K562 (cell line): Measurements from ENCODE around the gene BPTF. TPM values are rescaled to one million over a fixed set of nuclear protein-coding genes. Genes with fewer than 3 reads are reported as not detected.

ENCODE experiments used
- ARHGAP35 ChIP-seq: fragments of 450-650 bp; IDR thresholded peaks from 2 replicates; pipeline ENCODE4 v1.6.1; 2018; ENCODE audit not compliant: partially characterized antibody
- ATF7 ChIP-seq: fragments of 450-650 bp; IDR thresholded peaks from 2 replicates; pipeline ENCODE4 v1.7.1; 2014; ENCODE audit warnings: mild to moderate bottlenecking, moderate library complexity
- ETV5 ChIP-seq: sonication (generic); formaldehyde crosslinking; IDR thresholded peaks from 2 replicates; pipeline ENCODE4 v1.4.0; 2020; ENCODE audit warnings: low read depth, mild to moderate bottlenecking, missing genetic modification reagents
- KDM2B ChIP-seq: fragments of 250-450 bp; sonication (Bioruptor Pico); IDR thresholded peaks from 2 replicates; pipeline ENCODE4 v1.8.0; 2021; ENCODE audit warnings: mild to moderate bottlenecking, moderate library complexity
- MBD2 ChIP-seq: sonication (generic); IDR thresholded peaks from 2 replicates; pipeline ENCODE4 v1.6.1; 2016; ENCODE audit warnings: low read depth, borderline replicate concordance
- PKNOX1 ChIP-seq: fragments of 450-650 bp; IDR thresholded peaks from 2 replicates; pipeline ENCODE4 v1.6.1; 2016
- RAD21 ChIP-seq, 2 experiments: fragments of 250-450 bp in 1 of 2; fragments of 450-650 bp in 1 of 2; sonication (Bioruptor Pico) in 1 of 2; formaldehyde crosslinking in 1 of 2; IDR thresholded peaks in 1 of 2; conservative IDR thresholded peaks in 1 of 2; 2 replicates each; pipeline versions ENCODE4 v1.4.0 to v1.8.0; 2020 to 2022; ENCODE audit warnings: mild to moderate bottlenecking in 2 of 2, moderate library complexity in 1 of 2
- RERE ChIP-seq: sonication (generic); formaldehyde crosslinking; IDR thresholded peaks from 2 replicates; pipeline ENCODE4 v1.8.0; 2023; ENCODE audit warnings: missing genetic modification reagents, mild to moderate bottlenecking, borderline replicate concordance
- SUPT5H ChIP-seq: fragments of 450-650 bp; IDR thresholded peaks from 2 replicates; pipeline ENCODE4 v1.6.1; 2016
- ZNF263 ChIP-seq: sonication (generic); formaldehyde crosslinking; IDR thresholded peaks from 2 replicates; pipeline ENCODE4 v1.8.0; 2022; ENCODE audit warnings: mild to moderate bottlenecking, missing genetic modification reagents, borderline replicate concordance
- ZNF609 ChIP-seq: sonication (generic); formaldehyde crosslinking; IDR thresholded peaks from 2 replicates; pipeline ENCODE4 v1.8.1; 2023; ENCODE audit warnings: missing genetic modification reagents, mild to moderate bottlenecking, borderline replicate concordance
- ZNF639 ChIP-seq, 2 experiments: fragments of 200-800 bp in 1 of 2; sonication (Bioruptor generic) in 1 of 2; sonication (generic) in 1 of 2; formaldehyde crosslinking in 1 of 2; IDR thresholded peaks in 1 of 2; conservative IDR thresholded peaks in 1 of 2; 2 replicates each; pipeline versions ENCODE4 v1.5.0 to v1.6.1; 2016 to 2020; ENCODE audit warnings: missing compliant biosample characterization in 1 of 2, missing genetic modification characterization in 1 of 2, missing genetic modification reagents in 1 of 2
- polyA plus RNA-seq, 8 experiments: library from polyadenylated mRNA; depleted of rRNA in 4 of 8; stranded (reverse) in 5 of 8; unstranded in 3 of 8; fragments of >200 nt; fragmentation: Nextera tagmentation in 2 of 8; fragmentation: Illumina TruSeq in 1 of 8; extraction: Ambion mirVana in 2 of 8; extraction: Trizol in 1 of 8; gene quantifications; 2 replicates each; pipeline versions ENCODE4 v1.2.1 to v1.2.3, GENCODE V29; 2011 to 2014; ENCODE audit warnings: inconsistent platforms in 1 of 8, missing spikeins in 1 of 8
- total RNA-seq, 7 experiments: library from RNA; depleted of rRNA in 6 of 7; stranded (reverse); fragments of >200 nt in 6 of 7; fragmentation: Illumina TruSeq in 2 of 7; extraction: Trizol in 2 of 7; gene quantifications; 2 replicates each; pipeline versions ENCODE4 v1.2.1 to v1.2.3, GENCODE V29; 2011 to 2021; ENCODE audit warnings: low replicate concordance in 1 of 7

Gene BPTF
- total and polyA plus RNA-seq, 9 of the 15 experiments (the other 6 are each of a cell fraction or from before 2014, with no cell fraction given), result 12.5 to 52.1 (median 26.9) TPM

DNA sequence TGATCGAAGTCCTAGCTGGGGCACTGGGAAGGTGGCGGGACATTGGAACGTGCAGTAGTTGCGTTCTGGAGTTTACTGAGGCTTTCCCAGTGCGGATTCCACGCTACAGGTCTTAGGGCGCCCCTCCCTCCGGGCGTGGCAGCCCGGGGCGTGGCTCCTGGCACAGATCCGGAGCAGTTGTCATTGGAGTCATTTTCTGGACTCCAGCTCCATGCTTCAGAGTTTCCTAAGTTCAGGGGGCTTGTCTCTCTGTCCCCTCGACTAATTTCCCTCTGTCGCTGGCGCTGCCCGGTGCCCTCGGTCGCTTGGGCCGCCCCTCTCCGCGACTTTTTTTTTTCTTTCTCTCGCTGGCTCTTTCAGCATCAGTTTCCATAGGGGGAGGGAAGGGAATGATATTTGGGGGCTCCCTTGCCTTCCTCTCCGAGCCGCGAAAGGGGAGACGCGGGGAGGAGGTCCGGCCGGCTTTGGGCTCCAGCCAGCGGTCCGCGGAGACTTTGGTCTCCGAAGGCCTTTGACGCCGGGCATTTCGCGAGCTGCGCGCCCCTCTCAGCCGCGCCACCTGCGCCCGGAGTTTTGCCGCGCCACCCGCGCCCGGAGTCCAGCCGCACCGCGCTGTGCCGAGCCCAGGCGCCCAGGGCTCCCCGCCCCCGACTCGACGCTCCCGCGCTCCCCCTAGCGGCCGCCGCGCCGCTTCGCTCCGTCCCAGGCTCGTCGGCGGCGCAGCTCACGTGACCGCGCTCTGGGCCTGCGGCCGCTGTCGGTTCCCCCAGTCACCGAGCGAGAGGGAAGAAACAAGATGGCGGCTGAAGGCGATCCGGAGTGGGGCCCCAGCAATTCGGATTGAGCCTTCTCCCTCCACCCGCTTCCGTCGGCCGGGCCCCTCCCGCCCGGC, at the start of gene BPTF (continued):
- no peak for TF ChIP-seq ZNF609 (CRISPR knock-in tag)
- TF ChIP-seq ZNF263, result peak; percentile 73; the same call in 1 of the 2 replicates
- TF ChIP-seq MBD2, result peak; percentile 28; the same call in 1 of the 2 replicates
- TF ChIP-seq ARHGAP35, result no peak
- TF ChIP-seq SUPT5H, result peak; percentile 49
- no peak for TF ChIP-seq ETV5 (CRISPR knock-in tag)
- TF ChIP-seq KDM2B, result peak; percentile 25; the same call in 1 of the 2 replicates
- TF ChIP-seq ZNF639 (CRISPR knock-in tag; conservative IDR thresholded peaks at IDR 0.05 in 1 of 2, IDR thresholded peaks at IDR 0.05 in 1 of 2), result peak in 1 of 2 experiments; percentile 78; a peak in 2 of 4 replicates
- no peak for TF ChIP-seq PKNOX1
- no peak for TF ChIP-seq RERE (CRISPR knock-in tag)
- TF ChIP-seq ATF7, result peak; percentile 72; the same call in 1 of the 2 replicates
- TF ChIP-seq RAD21 (CRISPR knock-in tag; conservative IDR thresholded peaks at IDR 0.05 in 1 of 2, IDR thresholded peaks at IDR 0.05 in 1 of 2), result peak; percentile 62 to 79
